Keratinocyte (primary cell): ENCODE data around the gene SRSF2. TPM values are rescaled to one million over a fixed set of nuclear protein-coding genes. Genes with fewer than 3 reads are reported as not detected.
A peak's percentile ranks its signal among the peaks of the same experiment; 100 is the strongest.

Experiments
- DNase-seq: peaks from one replicate; pipeline ENCODE4 v3.0.0-alpha.2; 2011; ENCODE audit warnings: low read depth, missing footprints, low spot score
- FAIRE-seq: peaks from 2 replicates; lab custom pipeline; 2011; peaks lifted over from hg19 to GRCh38; lab: Jason Lieb, UNC
- H2AFZ ChIP-seq: 2 replicates; pipeline ENCODE4 v1.6.0; 2012; ENCODE audit warnings: low read length, control low read depth, inconsistent platforms; ENCODE audit not compliant: control insufficient read depth
- H3K27ac ChIP-seq: 2 replicates; pipeline ENCODE4 v1.5.1; 2011; ENCODE audit warnings: low read length; ENCODE audit not compliant: control insufficient read depth, insufficient read depth
- H3K27me3 ChIP-seq: 3 replicates; pipeline ENCODE4 v1.6.0; 2011; ENCODE audit warnings: low read length; ENCODE audit not compliant: control insufficient read depth, insufficient read depth; ENCODE audit errors: extremely low read depth
- H3K36me3 ChIP-seq, 2 experiments: 2 replicates in 1 of 2; 3 replicates in 1 of 2; pipeline ENCODE4 v1.5.1; 2011; ENCODE audit warnings: low read length in 2 of 2, mild to moderate bottlenecking in 1 of 2; ENCODE audit not compliant: control insufficient read depth in 2 of 2, insufficient read depth in 2 of 2; ENCODE audit errors: extremely low read depth in 1 of 2
- H3K4me1 ChIP-seq: 3 replicates; pipeline ENCODE4 v1.5.1; 2011; ENCODE audit warnings: low read length; ENCODE audit not compliant: control insufficient read depth, insufficient read depth; ENCODE audit errors: extremely low read depth
- H3K4me2 ChIP-seq: 3 replicates; pipeline ENCODE4 v1.6.0; 2011; ENCODE audit warnings: low read depth, low read length; ENCODE audit not compliant: control insufficient read depth, insufficient read depth; ENCODE audit errors: extremely low read depth
- H3K4me3 ChIP-seq, 3 experiments: fragments of 200-600 bp in 1 of 3; sonication (generic) in 1 of 3; 2 replicates in 2 of 3; 3 replicates in 1 of 3; pipeline ENCODE4 v1.5.1; 2011 to 2016; ENCODE audit warnings: low read length in 3 of 3, mild to moderate bottlenecking in 3 of 3, control low read depth in 2 of 3, inconsistent platforms in 1 of 3, low read depth in 1 of 3, mixed read lengths in 1 of 3, mixed run types in 1 of 3, moderate library complexity in 1 of 3; ENCODE audit not compliant: control insufficient read depth in 2 of 3, insufficient read depth in 2 of 3; ENCODE audit errors: extremely low read depth in 1 of 3
- H3K79me2 ChIP-seq: 2 replicates; pipeline ENCODE4 v1.6.0; 2012; ENCODE audit warnings: low read length; ENCODE audit not compliant: control insufficient read depth, insufficient read depth
- H3K9ac ChIP-seq: 3 replicates; pipeline ENCODE4 v1.6.0; 2011; ENCODE audit warnings: low read length; ENCODE audit not compliant: control insufficient read depth, insufficient read depth; ENCODE audit errors: extremely low read depth
- H3K9me1 ChIP-seq: 3 replicates; pipeline ENCODE4 v1.6.0; 2011; ENCODE audit warnings: low read length; ENCODE audit not compliant: control insufficient read depth, insufficient read depth; ENCODE audit errors: extremely low read depth
- H3K9me3 ChIP-seq: 2 replicates; pipeline ENCODE4 v1.5.1; 2012; ENCODE audit warnings: low read depth, low read length; ENCODE audit not compliant: control insufficient read depth
- H4K20me1 ChIP-seq: 3 replicates; pipeline ENCODE4 v1.6.0; 2011; ENCODE audit warnings: low read length; ENCODE audit not compliant: control insufficient read depth, insufficient read depth; ENCODE audit errors: extremely low read depth
- CTCF ChIP-seq, 3 experiments: IDR thresholded peaks in 1 of 3; conservative IDR thresholded peaks in 1 of 3; optimal IDR thresholded peaks in 1 of 3; 2 replicates in 2 of 3; 3 replicates in 1 of 3; pipeline versions ENCODE3 to v1.5.1; 2011; ENCODE audit warnings: low read length in 3 of 3, mild to moderate bottlenecking in 3 of 3, moderate library complexity in 2 of 3, control low read depth in 1 of 3, inconsistent platforms in 1 of 3; ENCODE audit not compliant: insufficient read depth in 2 of 3; ENCODE audit errors: extremely low read depth in 1 of 3
- EZH2 ChIP-seq: IDR thresholded peaks from one replicate; pipeline ENCODE4 v1.6.1; 2012; ENCODE audit warnings: inconsistent platforms, mild to moderate bottlenecking, low read length, moderate library complexity
- dilution Hi-C: fragments of 300-500 bp; cut with MboI; formaldehyde crosslinking; loops from one replicate; pipeline ENCODE4 v1.7.0; 2020; ENCODE audit warnings: low sequenced_read_pairs; ENCODE audit not compliant: extremely low pct_ligation_motif_present
- polyA plus RNA-seq, 5 experiments: library from polyadenylated mRNA; depleted of rRNA in 3 of 5; stranded (reverse) in 3 of 5; stranded (forward) in 1 of 5; unstranded in 1 of 5; fragments of >200 nt; gene quantifications; 1 replicate in 1 of 5; 2 replicates in 3 of 5; 3 replicates in 1 of 5; pipeline versions ENCODE4 v1.2.1 to v1.2.3, GENCODE V29; 2011 to 2012; ENCODE audit warnings: missing spikeins in 2 of 5, low read depth in 1 of 5, low replicate concordance in 1 of 5

SRSF2 gene
- polyA plus RNA-seq, 1 donor (not counting 4 experiments of a cell fraction or from before 2014, with no cell fraction given): 249 TPM

GRCh38 chr17:76775021-76775600 lies 38.0 kb upstream of the SRSF2 start:
- H3K9ac ChIP-seq: no peak overlapping the region
- peaks cover 11% of the 10 kb centered on the region for H3K4me1 ChIP-seq
- dilution Hi-C loops: no loop called here
- H3K79me2 ChIP-seq: no peaks in the 10 kb centered on the region
- H3K4me3 ChIP-seq: no peak overlapping the region
- TF ChIP-seq EZH2 (no peak), CTCF (optimal IDR thresholded peaks at IDR 0.05 in 1 of 3, IDR thresholded peaks at IDR 0.05 in 1 of 3, conservative IDR thresholded peaks at IDR 0.05 in 1 of 3; ENCODE audit: extremely low read depth in 1 of 3, insufficient read depth in 2 of 3, low read length in 3 of 3) (no peak)
- no peak for DNase-seq
- H3K27me3 ChIP-seq: no peaks in the 10 kb centered on the region
- no peak overlapping the region for H3K4me2 ChIP-seq
- peaks cover 2 to 8% of the 10 kb centered on the region in 2 experiments for H3K36me3 ChIP-seq
- no peak overlapping the region for H3K27ac ChIP-seq
- no peaks in the 10 kb centered on the region for H3K9me1 ChIP-seq
- H4K20me1 ChIP-seq: no peaks in the 10 kb centered on the region
- no peaks in the 10 kb centered on the region for H3K9me3 ChIP-seq
- no peak for FAIRE-seq
- H2AFZ ChIP-seq: no peak overlapping the region

- no peaks in the 10 kb centered on the region for H3K9me1 ChIP-seq
- peak overlapping the region; percentile 95 for H3K4me2 ChIP-seq
- peak overlapping the region; percentile 88 for H2AFZ ChIP-seq
- H3K27ac ChIP-seq: peak overlapping the region; percentile 80
- dilution Hi-C loops: no loop called here
- peak overlapping the region; percentile 70 for H3K9ac ChIP-seq
- H3K4me1 ChIP-seq: peaks cover 11% of the 10 kb centered on the region
- peaks cover 2 to 7% of the 10 kb centered on the region in 2 experiments for H3K36me3 ChIP-seq
- H3K79me2 ChIP-seq: no peaks in the 10 kb centered on the region
- peak; percentile 26 for DNase-seq
- H3K27me3 ChIP-seq: no peaks in the 10 kb centered on the region
- FAIRE-seq: peak; percentile 93
- TF ChIP-seq EZH2 (no peak), CTCF (optimal IDR thresholded peaks at IDR 0.05 in 1 of 3, IDR thresholded peaks at IDR 0.05 in 1 of 3, conservative IDR thresholded peaks at IDR 0.05 in 1 of 3; ENCODE audit: extremely low read depth in 1 of 3, insufficient read depth in 2 of 3, low read length in 3 of 3) (peak in 1 of 3 experiments; percentile 7)
- H3K9me3 ChIP-seq: no peaks in the 10 kb centered on the region
- no peaks in the 10 kb centered on the region for H4K20me1 ChIP-seq
- peak overlapping the region in 2 of 3 experiments; percentile 47 to 53 for H3K4me3 ChIP-seq
These were observed 35.9 kb upstream of the SRSF2 start for GRCh38 chr17:76772842-76773525.
